ENCODE results near the gene NSUN5.
"Not testable (repeated sequence)": the region's sequence is repeated elsewhere in the genome, so short reads cannot be mapped to it uniquely, and the experiment has no call there.

Gene NSUN5

DNA sequence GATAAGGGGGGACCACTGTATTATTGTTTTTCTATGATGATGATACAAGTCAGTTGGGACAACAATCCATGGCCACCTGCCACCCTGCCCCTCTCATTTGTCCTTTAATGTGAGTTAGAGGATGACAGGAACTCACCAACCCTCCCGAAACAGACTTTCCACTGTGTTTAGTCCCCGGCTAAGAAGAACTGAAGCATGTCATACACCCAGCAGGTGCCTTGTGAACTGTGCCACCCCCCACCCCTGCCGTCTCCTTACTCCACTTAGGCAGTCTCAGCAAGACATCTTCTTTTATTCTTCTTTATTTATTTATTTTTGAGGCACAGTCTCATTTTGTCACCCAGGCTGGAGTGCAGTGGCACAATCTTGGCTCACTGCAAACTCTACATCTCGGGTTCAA lies 40.8 kb downstream of the NSUN5 start:
- DNase-seq (ENCODE audit: low spot score) = not testable (repeated sequence)

DNA sequence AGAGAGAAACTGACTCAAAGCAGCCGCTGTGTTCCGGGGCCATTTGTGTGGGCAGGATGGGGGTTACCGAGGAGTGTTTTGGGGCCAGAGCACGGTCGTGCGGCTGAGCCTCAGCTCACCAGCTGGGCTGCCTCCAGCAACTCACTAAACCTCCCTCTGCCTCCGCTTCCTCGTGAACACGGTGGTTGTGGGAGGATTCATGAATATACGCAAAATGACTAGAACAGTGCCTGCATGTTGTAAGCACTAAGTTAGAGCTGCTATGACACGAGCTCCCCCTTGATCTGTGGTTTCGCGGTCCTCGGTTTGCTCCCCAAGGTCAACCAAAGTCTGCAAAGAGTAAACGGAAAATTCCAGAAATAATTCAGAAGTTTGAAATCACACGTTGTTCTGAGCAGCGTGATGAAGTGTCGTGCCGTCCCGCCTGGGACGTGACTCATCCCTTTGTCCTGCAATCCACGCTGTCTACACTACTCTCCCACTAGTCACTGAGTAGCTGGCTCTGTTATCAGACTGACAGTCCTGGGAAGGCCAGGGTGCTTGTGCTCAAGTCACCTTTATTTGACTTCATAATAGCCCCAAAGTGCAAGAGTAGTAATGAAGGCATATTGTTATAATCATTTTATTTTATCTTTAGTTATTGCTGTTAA lies 41.8 kb downstream of the NSUN5 start:
- not testable (repeated sequence) for DNase-seq (ENCODE audit: low spot score)

DNA sequence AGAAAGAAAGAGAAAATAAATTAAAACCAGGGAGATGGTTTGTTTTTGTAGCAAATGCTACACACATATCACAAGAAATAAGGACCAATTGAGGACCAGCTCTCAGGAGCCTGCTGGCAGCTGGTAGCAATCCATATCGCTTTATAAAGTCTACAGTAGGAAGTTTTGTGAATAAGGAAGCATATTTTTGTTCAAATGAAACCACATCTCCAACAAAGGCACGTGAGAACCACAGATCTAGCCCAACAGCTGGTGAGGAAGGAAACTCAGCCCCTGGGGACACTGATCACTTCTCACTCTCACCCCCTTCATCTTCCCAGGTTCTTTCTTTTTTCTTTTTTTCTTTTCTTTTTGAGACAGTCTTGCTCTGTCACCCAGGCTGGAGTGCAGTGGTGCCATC lies 46.2 kb downstream of the NSUN5 start:
- DNase-seq (ENCODE audit: low spot score) = not testable (repeated sequence)
